CD4-positive, alpha-beta T cell treated with Interleukin-15 for 1 hour (primary cell): ENCODE data around the gene TCAF2.
"Not testable (repeated sequence)": the region's sequence is repeated elsewhere in the genome, so short reads cannot be mapped to it uniquely, and the experiment has no call there.

Experiments used
- DNase-seq: peaks from one replicate; pipeline ENCODE4 v3.0.0-alpha.2; 2020

TCAF2 gene

DNA sequence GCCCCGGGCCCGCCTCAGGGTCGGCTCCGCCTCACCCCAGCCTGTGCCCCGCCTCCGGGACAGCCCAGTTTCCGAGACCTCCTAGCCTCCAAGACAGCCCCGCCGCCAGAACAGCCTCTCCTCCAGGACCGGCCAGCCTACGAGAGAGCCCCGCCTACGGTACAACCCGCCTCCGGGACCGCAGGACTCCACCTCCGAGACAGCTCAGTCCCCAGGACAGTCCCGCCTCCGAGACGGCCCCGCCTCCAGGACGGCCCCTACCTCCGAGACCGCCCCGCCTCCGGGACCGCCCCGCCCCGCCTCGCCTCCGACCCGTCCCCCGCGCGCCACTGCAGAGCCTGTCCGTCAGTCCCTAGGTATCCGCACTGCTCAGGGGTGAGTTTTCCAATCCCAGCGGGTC is at the start of gene TCAF2:
TCAF2 (plus strand) TSS at position 329 of the 400 bp plus-strand sequence.
- not testable (repeated sequence) for DNase-seq

DNA sequence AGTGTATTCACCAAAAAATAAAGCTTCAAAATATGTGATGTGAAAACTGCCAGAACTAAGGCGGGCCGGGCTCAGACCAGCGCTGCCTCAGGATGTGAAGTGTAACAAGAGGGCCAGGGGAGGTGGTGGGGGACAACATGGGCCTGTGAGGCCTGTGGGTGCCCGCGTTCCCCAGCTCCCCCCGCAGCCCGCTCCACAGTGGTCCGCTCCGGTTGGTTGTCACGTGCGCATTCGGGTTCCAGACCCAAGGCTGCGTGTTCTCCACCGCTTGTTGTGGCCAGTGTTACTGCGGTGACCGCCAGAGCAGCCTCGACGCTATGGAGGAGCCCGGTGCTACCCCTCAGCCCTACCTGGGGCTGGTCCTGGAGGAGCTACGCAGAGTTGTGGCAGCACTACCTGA is 49.3 kb upstream of the TCAF2 start, which contains the start of gene CTAGE15:
CTAGE15 (plus strand) TSS at position 301 of the 400 bp plus-strand sequence; CDS start at position 318, 17 bp downstream.
- DNase-seq, result not testable (repeated sequence)

DNA sequence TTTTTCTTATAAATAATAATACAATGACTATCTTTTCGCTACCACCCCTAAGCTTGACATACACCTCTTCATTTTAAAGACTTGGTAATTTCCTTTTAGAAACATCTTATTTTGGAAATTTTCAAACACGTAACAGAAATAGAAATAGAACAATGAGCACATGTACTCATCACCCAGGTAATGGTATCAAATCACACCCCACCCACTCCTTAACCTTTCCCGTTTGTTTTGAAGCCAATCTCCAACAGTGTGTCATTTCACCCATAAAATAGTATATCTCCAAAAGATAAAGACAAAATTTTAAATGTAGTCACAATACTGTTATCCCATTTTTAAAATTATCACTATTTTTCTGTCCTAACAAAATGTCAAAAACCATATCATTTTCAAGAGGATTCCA is 32.6 kb upstream of the TCAF2 start:
- DNase-seq, result not testable (repeated sequence)

DNA sequence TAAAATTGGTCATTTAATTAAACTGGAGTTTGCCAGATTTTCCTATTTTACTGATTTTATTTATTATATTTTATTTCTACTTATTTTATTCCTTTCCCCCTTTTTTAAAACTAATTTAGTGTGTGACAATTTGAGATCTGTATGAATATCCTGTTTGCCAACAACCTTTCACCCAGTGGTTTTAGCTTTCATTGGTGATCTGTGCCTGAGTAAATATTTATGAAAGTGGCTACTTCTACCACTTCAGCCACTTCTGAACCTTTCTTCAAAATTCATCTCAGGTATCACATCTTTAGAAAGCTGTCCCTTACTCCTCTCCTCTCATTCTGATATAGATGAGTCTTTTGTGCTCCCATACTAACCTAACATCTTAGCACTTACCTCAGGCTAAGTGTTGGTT is 30.9 kb upstream of the TCAF2 start:
- DNase-seq, result not testable (repeated sequence)

DNA sequence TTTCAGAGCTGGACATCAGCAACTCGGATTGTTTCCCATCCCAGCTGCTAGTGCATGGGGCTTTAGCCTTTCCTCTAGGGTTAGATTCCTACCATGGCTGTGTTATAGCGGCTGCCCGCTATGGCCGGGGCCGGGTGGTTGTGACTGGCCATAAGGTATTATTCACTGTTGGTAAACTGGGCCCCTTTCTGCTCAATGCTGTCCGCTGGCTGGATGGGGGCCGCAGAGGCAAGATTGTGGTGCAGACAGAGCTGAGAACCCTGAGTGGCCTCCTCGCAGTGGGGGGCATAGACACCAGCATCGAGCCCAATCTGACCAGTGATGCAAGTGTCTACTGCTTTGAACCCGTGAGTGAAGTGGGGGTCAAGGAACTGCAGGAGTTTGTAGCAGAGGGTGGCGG is 22.7 kb upstream of the TCAF2 start:
- DNase-seq, result peak; percentile 9

DNA sequence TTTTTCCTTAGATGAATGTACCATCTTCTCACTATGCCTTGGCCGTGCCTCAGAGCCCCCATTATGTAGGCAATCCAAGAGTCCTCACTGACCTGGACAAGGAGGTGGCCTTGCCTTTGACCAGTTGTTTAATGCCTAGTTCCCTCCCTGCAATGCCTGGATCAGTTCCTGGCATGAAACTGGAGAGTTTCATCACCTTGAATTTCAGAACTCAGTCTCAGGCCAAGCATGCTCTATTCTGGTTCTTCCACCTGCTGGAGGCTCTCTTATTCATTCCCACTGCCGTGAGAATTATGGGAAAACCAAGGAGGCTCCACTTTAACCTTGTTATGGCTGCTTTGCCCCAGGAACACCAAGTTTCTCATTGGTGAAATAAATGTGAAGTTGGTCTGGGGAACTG is 17.2 kb upstream of the TCAF2 start:
- not testable (repeated sequence) for DNase-seq

DNA sequence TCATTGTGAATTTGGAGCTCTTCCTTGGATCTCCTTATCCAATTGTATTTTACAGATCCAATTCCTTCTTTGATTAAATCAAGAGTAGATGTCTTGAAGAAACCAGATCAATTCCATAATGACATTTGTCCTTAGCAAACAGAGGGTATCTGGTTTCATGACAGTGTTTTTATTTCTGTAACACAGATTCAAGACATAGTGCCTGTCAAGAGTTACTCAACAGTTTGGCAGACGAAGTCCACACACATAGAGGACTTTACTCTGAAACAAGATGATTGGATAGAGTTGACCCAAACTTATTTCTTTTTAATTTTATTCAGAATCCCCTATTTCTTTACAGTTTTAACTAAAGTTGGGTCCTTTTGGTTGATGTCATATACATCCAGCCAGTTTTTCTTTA is 14.7 kb upstream of the TCAF2 start:
- not testable (repeated sequence) for DNase-seq

DNA sequence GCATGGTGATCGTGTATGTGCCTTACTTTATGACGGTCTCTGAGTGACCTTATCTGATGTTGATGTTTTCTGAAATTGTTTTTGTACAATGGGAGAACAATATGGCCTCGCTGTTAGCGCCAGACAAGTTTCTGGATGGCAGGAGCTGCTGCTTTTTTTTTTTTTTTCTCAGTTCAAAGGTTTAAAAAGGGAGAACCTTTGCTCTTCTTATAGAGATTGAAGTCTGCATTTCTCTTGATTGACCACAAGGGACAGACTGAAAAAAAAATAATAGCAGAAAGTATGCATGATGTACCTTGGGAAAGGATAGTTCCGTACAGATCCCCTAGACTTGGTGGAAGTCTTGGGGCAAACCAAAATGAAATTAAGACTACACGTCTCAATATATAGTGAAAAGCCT is 5.2 kb upstream of the TCAF2 start:
- not testable (repeated sequence) for DNase-seq

DNA sequence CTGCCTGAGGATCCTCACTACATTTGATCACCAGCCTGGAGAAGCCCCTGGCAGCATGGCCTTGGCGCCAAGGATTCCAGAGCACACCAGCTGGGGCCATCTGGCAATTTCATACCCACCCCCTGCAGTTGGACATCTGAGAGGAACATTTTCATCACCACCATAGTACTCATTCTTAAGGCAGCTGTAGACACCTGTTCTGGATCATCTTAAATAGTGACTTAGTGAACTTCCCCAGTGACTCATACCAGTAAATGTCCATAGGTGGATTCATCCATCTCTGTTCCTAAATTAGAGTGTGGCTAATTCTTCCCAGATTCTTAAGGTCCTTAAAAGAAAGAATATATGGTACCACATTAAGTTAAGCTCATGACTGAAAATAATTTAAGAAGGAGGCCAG is 3.6 kb upstream of the TCAF2 start:
- DNase-seq, result not testable (repeated sequence)

DNA sequence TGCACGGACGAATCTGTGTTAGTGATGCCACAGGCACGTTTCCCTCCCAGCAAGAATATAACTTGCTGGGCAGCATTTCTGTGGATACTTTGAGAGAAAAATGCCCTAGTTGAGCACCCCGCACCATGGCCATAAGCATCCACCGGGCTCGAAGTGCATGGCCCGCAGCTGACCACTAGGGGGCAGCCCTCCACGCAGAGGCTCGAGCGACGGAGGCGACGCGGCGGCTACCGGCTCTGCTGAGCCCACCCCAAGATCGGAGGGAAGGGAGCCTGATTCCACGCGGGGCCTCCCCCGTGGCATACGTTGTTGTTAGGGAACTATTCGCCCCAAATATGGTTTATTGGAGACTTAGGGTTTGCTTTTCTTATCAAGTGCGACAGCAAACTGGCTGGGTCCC is 716 bp upstream of the TCAF2 start:
- not testable (repeated sequence) for DNase-seq

DNA sequence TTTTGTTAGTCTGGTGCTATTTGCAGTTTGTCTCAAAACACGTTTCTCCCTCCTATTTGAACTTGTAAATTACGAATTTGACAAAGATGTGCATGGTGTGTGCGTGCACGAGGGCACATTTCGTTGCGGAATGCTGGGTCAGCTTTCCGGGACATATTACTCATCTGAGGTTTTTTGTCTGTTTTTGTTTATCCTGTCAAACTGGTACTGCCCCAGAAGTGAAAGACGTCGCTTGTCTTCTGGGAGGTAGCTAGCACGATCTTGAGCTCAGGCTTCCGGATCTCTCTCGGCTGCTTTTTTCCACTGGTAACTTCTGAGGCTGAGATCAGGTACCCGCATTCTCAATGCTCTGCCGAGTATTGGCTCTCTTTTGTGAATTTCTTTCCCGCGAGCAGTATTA is 401 bp downstream of the TCAF2 start:
- DNase-seq, result not testable (repeated sequence)

DNA sequence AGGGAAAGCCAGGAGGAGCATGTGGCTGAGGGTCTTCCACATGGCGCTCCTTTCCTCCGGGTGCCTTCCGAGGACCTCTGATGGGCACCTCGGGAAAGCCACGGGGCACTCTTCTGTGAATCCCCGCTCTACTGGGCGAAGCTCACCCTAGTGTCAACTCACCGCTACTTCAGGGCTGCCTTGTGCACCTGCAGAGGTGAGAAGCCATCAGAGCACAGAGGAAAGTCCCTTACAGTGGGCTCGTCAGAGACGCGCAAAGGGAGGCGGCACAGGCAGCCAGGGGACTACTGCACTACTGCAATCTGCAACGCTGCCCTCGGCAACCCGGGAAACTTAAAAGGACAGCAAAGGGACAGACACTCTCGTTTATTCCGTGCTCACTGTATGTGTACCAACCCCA is 1.4 kb downstream of the TCAF2 start:
- DNase-seq, result not testable (repeated sequence)

DNA sequence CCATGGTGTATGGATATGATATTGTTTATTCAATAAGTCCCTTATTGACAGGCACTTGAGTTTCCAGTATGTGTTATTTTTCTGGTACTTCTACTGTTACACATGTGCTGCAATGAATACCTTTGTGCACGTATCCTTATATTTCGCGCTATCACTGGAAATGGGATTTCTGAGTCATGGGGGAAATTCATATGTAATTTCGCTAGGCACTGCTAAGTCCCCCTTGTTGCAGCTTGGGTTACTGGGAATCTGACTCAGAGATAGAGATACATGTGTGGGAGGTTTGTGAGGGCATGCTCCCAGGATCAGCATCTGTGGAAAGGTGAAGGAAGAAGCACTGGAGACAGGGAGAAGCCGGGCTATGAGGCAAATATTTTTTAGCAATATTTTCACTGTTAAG is 9.9 kb downstream of the TCAF2 start:
- DNase-seq, result not testable (repeated sequence)

DNA sequence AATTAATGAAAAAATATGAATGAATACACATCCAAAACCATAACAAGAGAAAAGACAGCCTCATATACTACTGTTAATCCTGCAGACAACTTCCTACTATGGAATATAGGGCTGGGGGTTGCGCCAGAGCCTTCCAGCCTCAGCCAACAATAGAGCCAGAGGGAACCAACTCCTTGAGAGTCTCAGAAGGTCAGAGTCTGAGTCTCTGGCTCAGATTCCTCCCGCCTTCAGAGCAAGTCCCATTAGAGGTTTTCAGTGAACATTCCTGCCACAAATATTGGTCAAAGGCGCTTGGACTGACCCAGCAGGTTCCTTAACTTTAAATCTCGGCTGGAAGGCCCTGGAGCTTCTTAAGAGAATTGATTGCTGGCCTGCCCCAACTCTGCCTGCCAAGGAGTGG is 11.7 kb downstream of the TCAF2 start:
- DNase-seq, result not testable (repeated sequence)

DNA sequence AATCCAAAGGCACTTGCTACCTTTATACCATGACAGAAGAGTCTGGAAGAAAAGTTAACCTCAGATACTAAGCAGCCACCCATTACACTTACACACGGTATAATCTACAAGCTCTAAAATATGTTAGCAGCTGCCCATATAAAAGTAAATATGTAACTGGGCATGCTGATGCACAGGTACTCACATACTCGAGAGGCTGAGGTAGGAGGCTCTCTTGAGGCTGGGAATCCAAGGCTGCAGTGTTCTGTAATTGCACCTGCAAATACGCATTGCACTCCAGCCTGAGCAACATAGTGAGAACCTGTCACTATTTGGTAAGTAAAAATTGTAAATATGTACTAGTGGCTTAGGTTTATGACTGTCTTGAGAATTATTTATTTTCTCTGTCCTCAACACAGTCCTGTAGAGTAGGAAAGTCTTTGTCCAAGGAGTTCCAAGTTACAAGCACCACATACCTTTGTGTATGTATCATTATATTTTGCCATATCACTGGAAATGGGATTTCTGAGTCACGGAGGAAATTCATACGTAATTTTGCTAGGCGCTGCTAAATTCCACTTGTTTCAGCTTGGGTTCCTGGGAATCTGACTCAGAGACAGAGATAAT is 12.3 kb downstream of the TCAF2 start:
- DNase-seq, result not testable (repeated sequence)

DNA sequence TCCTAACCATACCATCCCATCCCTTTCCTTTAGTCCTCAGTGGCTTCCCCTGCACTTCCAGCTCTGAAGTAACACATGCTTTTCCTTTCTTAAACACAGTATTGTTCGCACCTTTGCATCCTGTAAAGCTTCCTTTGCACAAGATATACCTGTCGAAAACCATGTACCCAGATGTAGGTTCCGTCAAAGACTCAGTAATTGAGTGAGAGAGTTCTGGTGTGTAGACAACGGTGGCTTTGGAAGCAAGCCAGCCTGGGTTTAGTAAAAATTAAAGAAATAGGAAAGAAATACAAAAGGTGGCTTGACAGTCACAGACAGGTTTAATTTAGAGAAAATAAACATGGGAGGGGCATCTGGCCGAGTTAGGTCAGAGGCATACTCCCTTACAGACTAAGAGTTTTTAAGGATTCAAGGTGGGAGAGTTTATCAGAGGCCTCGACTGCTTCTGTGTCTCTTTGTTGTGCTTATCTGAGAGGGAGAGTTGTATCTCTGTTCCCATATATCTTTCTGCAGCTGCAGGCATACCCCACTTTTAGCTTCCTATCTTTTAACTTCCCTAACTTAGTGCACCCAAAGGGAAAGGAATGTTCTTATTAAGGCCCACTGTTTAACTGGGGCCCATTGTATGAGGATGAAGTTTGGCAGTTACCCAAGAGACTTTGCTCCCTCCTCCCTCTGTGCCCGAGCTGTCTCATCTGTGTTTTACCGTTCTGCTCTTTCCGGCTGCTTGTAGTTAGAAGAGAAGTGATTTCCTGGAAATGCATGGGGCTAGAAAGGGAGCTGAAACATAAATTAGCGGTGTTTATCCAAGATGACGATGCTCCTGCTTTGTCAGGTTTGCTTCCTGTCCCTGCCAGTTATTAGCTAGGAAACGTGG is 14.8 kb downstream of the TCAF2 start:
- DNase-seq, result not testable (repeated sequence)

DNA sequence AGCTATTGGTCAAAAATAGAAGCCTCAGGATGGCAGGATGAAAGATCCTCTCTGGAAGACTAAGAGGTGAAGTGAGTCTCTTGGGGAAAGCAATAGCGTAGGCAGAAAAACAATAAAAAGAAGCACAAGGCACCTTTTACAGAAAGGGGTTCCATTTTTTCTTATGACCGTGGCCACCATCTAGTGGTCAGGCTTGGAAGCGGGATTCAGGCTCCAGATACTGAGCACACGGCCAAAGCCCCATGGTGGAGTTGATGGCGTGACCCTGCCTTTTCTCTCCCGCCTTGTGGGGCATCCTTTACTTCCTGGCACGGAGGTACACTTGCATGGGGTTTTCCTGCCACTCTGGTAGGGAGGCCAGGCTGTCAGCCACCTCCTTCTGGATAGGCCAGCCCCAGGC is 18.6 kb downstream of the TCAF2 start:
- not testable (repeated sequence) for DNase-seq

DNA sequence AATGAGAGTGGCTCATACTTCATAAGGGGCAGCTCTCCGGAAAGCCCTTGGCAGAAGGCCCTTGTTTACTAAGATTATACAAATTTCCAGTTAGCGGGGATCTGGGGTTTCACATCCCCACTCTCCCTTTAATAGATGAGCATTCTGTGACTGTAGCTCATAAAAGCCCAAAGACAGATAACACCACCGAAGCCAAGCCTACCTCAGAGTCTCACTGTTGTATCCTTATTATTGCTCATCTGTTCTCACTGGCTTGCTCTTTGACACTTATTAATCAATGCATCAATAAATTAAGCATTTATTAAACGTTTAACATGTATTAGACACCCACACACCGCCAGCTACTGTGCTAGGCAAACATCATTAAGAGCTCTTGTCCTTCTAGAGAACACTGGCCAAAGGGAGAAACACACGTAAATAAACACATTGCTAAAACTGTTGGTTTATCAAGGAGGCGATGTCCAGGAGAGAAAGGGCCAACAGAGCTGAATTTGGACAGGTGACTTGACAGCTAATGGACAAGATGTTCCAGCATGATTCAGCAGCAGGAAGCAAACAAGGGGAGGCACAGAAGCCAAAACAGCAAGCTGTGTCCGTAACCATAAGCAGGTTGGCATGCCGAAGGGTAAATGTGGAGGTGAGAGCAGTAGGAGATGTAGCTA is 19.9 kb downstream of the TCAF2 start:
- not testable (repeated sequence) for DNase-seq

DNA sequence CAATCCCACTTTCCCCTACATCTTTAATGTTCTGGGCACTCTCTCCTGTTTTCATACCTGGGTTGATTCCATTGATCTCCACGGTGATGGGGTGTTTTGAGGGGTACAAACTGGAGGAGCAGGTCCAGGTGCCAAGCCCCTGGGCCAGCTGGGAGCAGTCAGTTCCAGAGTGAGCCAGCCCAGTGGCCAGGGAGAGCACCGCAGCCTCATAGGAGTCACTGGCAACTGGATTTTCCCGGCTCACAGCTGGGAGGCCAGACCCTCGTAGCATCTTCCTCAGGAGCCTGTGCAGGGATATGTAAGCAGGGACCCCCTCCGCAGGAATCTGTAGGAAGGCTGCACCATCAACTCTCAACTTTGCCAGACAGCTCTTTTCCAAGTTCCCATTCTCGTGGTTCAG is 25.8 kb downstream of the TCAF2 start:
- not testable (repeated sequence) for DNase-seq

DNA sequence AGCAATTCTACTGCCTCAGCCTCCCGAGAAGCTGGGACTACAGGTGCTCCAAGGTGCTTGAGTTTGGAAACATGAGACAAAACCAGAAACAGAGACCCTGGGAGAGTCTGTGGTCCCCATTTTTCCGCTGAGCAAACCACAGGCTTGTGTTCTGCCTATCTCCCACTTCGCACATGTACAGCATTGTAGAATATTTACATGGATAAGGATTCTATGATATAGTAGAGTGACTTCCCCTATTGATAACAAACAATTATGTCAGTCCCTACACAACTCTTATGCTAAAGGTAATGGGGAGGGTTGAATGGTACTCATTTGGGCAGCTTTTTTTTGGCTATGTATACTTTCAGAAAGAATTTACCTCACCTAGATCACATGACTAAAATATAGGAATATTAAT is 29.1 kb downstream of the TCAF2 start:
- not testable (repeated sequence) for DNase-seq

DNA sequence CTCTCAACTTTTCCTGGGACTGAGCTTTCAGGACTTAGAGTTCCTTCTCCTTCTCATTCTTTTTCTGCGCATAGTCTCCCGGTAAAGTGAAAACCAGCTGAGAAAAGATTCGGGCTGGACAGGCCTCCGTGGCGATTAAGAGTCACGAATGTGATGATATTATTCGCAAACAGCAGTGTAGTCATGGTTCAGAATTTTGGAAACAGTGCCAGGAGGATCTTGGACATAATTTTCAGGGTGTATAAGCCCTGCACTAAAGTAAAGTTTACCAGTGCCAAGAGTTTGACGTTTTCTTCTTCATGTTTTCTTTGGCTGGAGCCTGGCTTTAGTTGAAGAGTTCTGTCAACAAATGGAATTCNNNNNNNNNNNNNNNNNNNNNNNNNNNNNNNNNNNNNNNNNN is 29.7 kb downstream of the TCAF2 start:
- not testable (repeated sequence) for DNase-seq
